MM.1S (cell line): ENCODE measurements around the gene PFDN1.

Experiments
- DNase-seq: peaks from one replicate; pipeline ENCODE4 v3.0.0-alpha.2; 2015
- H2AFZ ChIP-seq: fragments of 300-600 bp; sonication (generic); 2 replicates; pipeline ENCODE4 v1.6.0; 2016; ENCODE audit warnings: antibody characterized with exemption, low read length
- H3F3A ChIP-seq: fragments of 300-600 bp; sonication (generic); 2 replicates; pipeline ENCODE4 v1.6.1; 2016; ENCODE audit warnings: mild to moderate bottlenecking, antibody characterized with exemption, low read length, moderate library complexity, mixed read lengths; ENCODE audit not compliant: insufficient read depth
- H3K27ac ChIP-seq: fragments of 300-600 bp; sonication (generic); 2 replicates; pipeline ENCODE4 v1.5.1; 2016; ENCODE audit warnings: mild to moderate bottlenecking, low read length
- H3K27me3 ChIP-seq: fragments of 300-600 bp; sonication (generic); replicated peaks from 2 replicates; pipeline ENCODE4 v1.6.0; 2016; ENCODE audit warnings: low read length; ENCODE audit not compliant: insufficient read depth
- H3K36me3 ChIP-seq: fragments of 300-600 bp; sonication (generic); replicated peaks from 2 replicates; pipeline ENCODE4 v1.6.1; 2016; ENCODE audit warnings: mild to moderate bottlenecking, low read length, mixed read lengths; ENCODE audit not compliant: insufficient read depth
- H3K4me1 ChIP-seq: fragments of 300-600 bp; sonication (generic); 2 replicates; pipeline ENCODE4 v1.6.1; 2016; ENCODE audit warnings: low read length, mixed read lengths
- H3K4me2 ChIP-seq: fragments of 300-600 bp; sonication (generic); 2 replicates; pipeline ENCODE4 v1.6.0; 2016; ENCODE audit warnings: low read depth, low read length
- H3K4me3 ChIP-seq: fragments of 300-600 bp; sonication (generic); 2 replicates; pipeline ENCODE4 v1.5.1; 2016; ENCODE audit warnings: low read length, mixed read lengths
- H3K79me2 ChIP-seq: fragments of 300-600 bp; sonication (generic); 2 replicates; pipeline ENCODE4 v1.6.1; 2016; ENCODE audit warnings: mixed run types, low read length, mixed read lengths
- H3K9ac ChIP-seq: fragments of 300-600 bp; sonication (generic); 2 replicates; pipeline ENCODE4 v1.6.1; 2016; ENCODE audit warnings: low read length, mixed read lengths
- H3K9me2 ChIP-seq: fragments of 300-600 bp; sonication (generic); replicated peaks from 2 replicates; pipeline ENCODE4 v1.6.1; 2016; ENCODE audit warnings: mild to moderate bottlenecking, low read length, mixed read lengths; ENCODE audit not compliant: insufficient read depth
- H3K9me3 ChIP-seq: fragments of 300-600 bp; sonication (generic); replicated peaks from 2 replicates; pipeline ENCODE4 v1.6.1; 2016; ENCODE audit warnings: mild to moderate bottlenecking, low read length, mixed read lengths; ENCODE audit not compliant: insufficient read depth
- H4K20me1 ChIP-seq: fragments of 300-600 bp; sonication (generic); 2 replicates; pipeline ENCODE4 v1.6.1; 2016; ENCODE audit warnings: mild to moderate bottlenecking, low read length, moderate library complexity, mixed read lengths; ENCODE audit not compliant: insufficient read depth
- CTCF ChIP-seq: fragments of 300-600 bp; sonication (generic); IDR thresholded peaks from 2 replicates; pipeline ENCODE4 v1.5.1; 2016; ENCODE audit warnings: antibody characterized with exemption, low read length, mixed read lengths
- EZH2 ChIP-seq: fragments of 300-600 bp; sonication (generic); optimal IDR thresholded peaks from 2 replicates; pipeline ENCODE3; 2017; ENCODE audit warnings: low read depth, mild to moderate bottlenecking, antibody characterized with exemption, low read length, mixed read lengths
- EZH2phosphoT487 ChIP-seq: fragments of 300-600 bp; sonication (generic); IDR thresholded peaks from 2 replicates; pipeline ENCODE4 v1.6.1; 2018; ENCODE audit warnings: antibody characterized with exemption, low read length

PFDN1 gene

GRCh38 chr5:140236891-140237598, 65.9 kb downstream of the PFDN1 start:
- no peak overlapping the region for H3K4me2 ChIP-seq
- H3K9me3 ChIP-seq, result no peaks in the 10 kb centered on the region
- no peak overlapping the region for H2AFZ ChIP-seq
- H3K36me3 ChIP-seq, result no peaks in the 10 kb centered on the region
- no peak overlapping the region for H3K9ac ChIP-seq
- DNase-seq, result no peak
- H3K27ac ChIP-seq, result no peak overlapping the region
- TF ChIP-seq EZH2, result no peak
- no peak for TF ChIP-seq EZH2phosphoT487
- TF ChIP-seq CTCF, result no peak
- H3K9me2 ChIP-seq, result no peaks in the 10 kb centered on the region
- H3K4me1 ChIP-seq, result no peaks in the 10 kb centered on the region
- no peak overlapping the region for H3K4me3 ChIP-seq
- no peaks in the 10 kb centered on the region for H3K27me3 ChIP-seq
- no peaks in the 10 kb centered on the region for H3F3A ChIP-seq
- no peaks in the 10 kb centered on the region for H3K79me2 ChIP-seq
- no peaks in the 10 kb centered on the region for H4K20me1 ChIP-seq

GRCh38 chr5:140235791-140236551, 66.9 kb downstream of the PFDN1 start:
- Histone ChIP-seq H3K36me3 (no peaks in the 10 kb centered on the region), H3K9me3 (no peaks in the 10 kb centered on the region), H3K9me2 (no peaks in the 10 kb centered on the region), H3F3A (no peaks in the 10 kb centered on the region), H3K9ac (no peak overlapping the region), H3K4me2 (no peak overlapping the region), H3K27me3 (no peaks in the 10 kb centered on the region), H4K20me1 (no peaks in the 10 kb centered on the region), H3K79me2 (no peaks in the 10 kb centered on the region), H3K4me1 (no peaks in the 10 kb centered on the region), H2AFZ (no peak overlapping the region), H3K4me3 (no peak overlapping the region), H3K27ac (no peak overlapping the region)
- TF ChIP-seq EZH2, result no peak
- DNase-seq, result no peak

- Histone ChIP-seq H3K9me2 (no peaks in the 10 kb centered on the region), H3K9ac (no peak overlapping the region), H3K4me1 (no peaks in the 10 kb centered on the region), H2AFZ (no peak overlapping the region), H3K27ac (no peak overlapping the region), H4K20me1 (no peaks in the 10 kb centered on the region), H3K27me3 (no peaks in the 10 kb centered on the region), H3K36me3 (no peaks in the 10 kb centered on the region), H3K4me3 (no peak overlapping the region), H3K4me2 (no peak overlapping the region), H3F3A (no peaks in the 10 kb centered on the region), H3K9me3 (no peaks in the 10 kb centered on the region), H3K79me2 (no peaks in the 10 kb centered on the region)
- TF ChIP-seq CTCF (no peak), EZH2 (no peak), EZH2phosphoT487 (no peak)
- DNase-seq, result no peak
Observed at GRCh38 chr5:140234377-140234989, 68.4 kb downstream of the PFDN1 start.
